ENCODE results near the gene OR2AK2. TPM values are rescaled to one million over a fixed set of nuclear protein-coding genes. Genes with fewer than 3 reads are reported as not detected.

The OR2AK2 gene
- polyA plus RNA-seq (ENCODE audit: insufficient read length), result not detected

GRCh38 chr1:247964933-247965332 is at the start of gene OR2AK2:
TSS of gene OR2AK2 (plus strand) at chr1:247965233. CDS start at chr1:247965377, 144 bp downstream.
- no peak for DNase-seq

- no peak for DNase-seq
Observed at GRCh38 chr1:247919952-247920351, 45.1 kb upstream of the OR2AK2 start, which contains the start of gene OR2T8. TSS of gene OR2T8 (plus strand) at chr1:247920252. CDS start at chr1:247921018, 766 bp downstream.

GRCh38 chr1:247923941-247924340 is 41.1 kb upstream of the OR2AK2 start:
- DNase-seq, result no peak

- DNase-seq, result no peak
Observed at GRCh38 chr1:247924868-247925267, 40.2 kb upstream of the OR2AK2 start, which contains the start of gene OR2AJ1. TSS of gene OR2AJ1 (plus strand) at chr1:247924889. CDS start at chr1:247933769, 8,880 bp downstream.

GRCh38 chr1:247933989-247934388 is 31.0 kb upstream of the OR2AK2 start:
- no peak for DNase-seq

- DNase-seq, result no peak
Observed at GRCh38 chr1:247935781-247936180, 29.3 kb upstream of the OR2AK2 start.

- no peak for DNase-seq
Observed at GRCh38 chr1:247936415-247936814, 28.6 kb upstream of the OR2AK2 start.

GRCh38 chr1:247936965-247937734 is 27.9 kb upstream of the OR2AK2 start:
- peak; percentile 40 for DNase-seq

- no peak for DNase-seq
Observed at GRCh38 chr1:247942624-247943023, 22.4 kb upstream of the OR2AK2 start.

- no peak for DNase-seq
Observed at GRCh38 chr1:247948558-247948957, 16.5 kb upstream of the OR2AK2 start, which contains the start of gene OR2L8. TSS of gene OR2L8 (plus strand) at chr1:247948858. CDS start at chr1:247948858, 0 bp downstream.

GRCh38 chr1:247953408-247953807 is 11.6 kb upstream of the OR2AK2 start:
- no peak for DNase-seq

- DNase-seq, result no peak
Observed at GRCh38 chr1:247961791-247962190, 3.2 kb upstream of the OR2AK2 start.

GRCh38 chr1:247962911-247963588 is 2.0 kb upstream of the OR2AK2 start:
- DNase-seq, result no peak

- no peak for DNase-seq
Observed at GRCh38 chr1:247966532-247967204, 1.6 kb downstream of the OR2AK2 start.

GRCh38 chr1:247992986-247993385 is 28.0 kb downstream of the OR2AK2 start:
- DNase-seq, result no peak

GRCh38 chr1:247998811-247999210 is 33.8 kb downstream of the OR2AK2 start:
- no peak for DNase-seq

- DNase-seq, result no peak
Observed at GRCh38 chr1:248000169-248000568, 35.1 kb downstream of the OR2AK2 start.

- no peak for DNase-seq
Observed at GRCh38 chr1:248007778-248008177, 42.7 kb downstream of the OR2AK2 start.

- no peak for DNase-seq
Observed at GRCh38 chr1:248009681-248010080, 44.6 kb downstream of the OR2AK2 start.

- no peak for DNase-seq
Observed at GRCh38 chr1:248013229-248013710, 48.2 kb downstream of the OR2AK2 start, which contains the start of gene OR2L5. TSS of gene OR2L5 (plus strand) at chr1:248013660. CDS start at chr1:248021948, 8,288 bp downstream.

- no peak for DNase-seq
Observed at GRCh38 chr1:248015803-248016202, 50.8 kb downstream of the OR2AK2 start.

All from hindlimb muscle (tissue), 1 donor.